HepG2 (cell line): ENCODE measurements around the gene ZNF605. TPM values are rescaled to one million over a fixed set of nuclear protein-coding genes. Genes with fewer than 3 reads are reported as not detected.

Source experiments
- MED1 ChIP-seq: sonication (generic); formaldehyde crosslinking; IDR thresholded peaks from 2 replicates; pipeline ENCODE4 v1.4.0; 2020; ENCODE audit warnings: missing genetic modification reagents
- SIN3B ChIP-seq: fragments of 150-350 bp; IDR thresholded peaks from 2 replicates; pipeline ENCODE4 v1.6.1; 2014; ENCODE audit warnings: low read length
- SNAI1 ChIP-seq: sonication (generic); formaldehyde crosslinking; IDR thresholded peaks from 2 replicates; pipeline ENCODE4 v1.5.0; 2020; ENCODE audit warnings: mild to moderate bottlenecking, missing genetic modification reagents, borderline replicate concordance
- SRSF1 ChIP-seq: fragments of 200-400 bp; formaldehyde crosslinking; optimal IDR thresholded peaks from 2 replicates; pipeline ENCODE3; 2017; ENCODE audit warnings: mild to moderate bottlenecking, low read depth, low read length, moderate library complexity
- ZHX2 ChIP-seq, 2 experiments: sonication (generic) in 1 of 2; formaldehyde crosslinking in 1 of 2; IDR thresholded peaks; 2 replicates each; pipeline versions ENCODE4 v1.6.1 to v1.9.0; 2014 to 2022; ENCODE audit warnings: antibody characterized with exemption in 1 of 2, borderline replicate concordance in 1 of 2, inconsistent platforms in 1 of 2, low read depth in 1 of 2, missing genetic modification reagents in 1 of 2
- ZNF180 ChIP-seq: sonication (generic); formaldehyde crosslinking; IDR thresholded peaks from 2 replicates; pipeline ENCODE4 v1.4.0; 2020; ENCODE audit warnings: low read depth, missing genetic modification reagents, borderline replicate concordance
- ZNF224 ChIP-seq: sonication (generic); formaldehyde crosslinking; IDR thresholded peaks from 2 replicates; pipeline ENCODE4 v1.5.0; 2020; ENCODE audit warnings: mild to moderate bottlenecking, missing genetic modification reagents
- ZNF362 ChIP-seq: sonication (generic); formaldehyde crosslinking; IDR thresholded peaks from 2 replicates; pipeline ENCODE4 v1.4.0; 2020; ENCODE audit warnings: missing genetic modification reagents, mild to moderate bottlenecking, borderline replicate concordance
- polyA plus RNA-seq, 8 experiments: library from polyadenylated mRNA; depleted of rRNA in 3 of 8; stranded (reverse) in 7 of 8; unstranded in 1 of 8; fragments of >200 nt; fragmentation: Illumina TruSeq in 4 of 8; extraction: Trizol in 4 of 8; gene quantifications; 2 replicates each; pipeline versions ENCODE4 v1.2.1 to v1.2.3, GENCODE V29; 2011 to 2016; ENCODE audit warnings: low read depth in 4 of 8, missing spikeins in 1 of 8, mixed read lengths in 1 of 8; ENCODE audit not compliant: insufficient read depth in 1 of 8
- total RNA-seq, 5 experiments: library from RNA; depleted of rRNA; stranded (reverse); fragments of >200 nt; fragmentation: Illumina TruSeq; extraction: Trizol; gene quantifications; 2 replicates each; pipeline ENCODE4 v1.2.3, GENCODE V29; 2016; ENCODE audit warnings: low read depth in 1 of 5
- TF ChIP-seq, protein P1 (sequence below): sonication (generic); formaldehyde crosslinking; IDR thresholded peaks from 2 replicates; pipeline ENCODE4 v1.4.0; 2020; ENCODE audit warnings: mild to moderate bottlenecking, missing genetic modification reagents
- TF ChIP-seq, protein P2 (sequence below): IDR thresholded peaks from 2 replicates; pipeline ENCODE4 v1.6.1; 2016; ENCODE audit warnings: missing compliant biosample characterization, missing genetic modification reagents, borderline replicate concordance
- TF ChIP-seq, protein P3 (sequence below): sonication (generic); formaldehyde crosslinking; IDR thresholded peaks from 2 replicates; pipeline ENCODE4 v1.4.0; 2020; ENCODE audit warnings: missing genetic modification reagents

The ZNF605 gene
- total and polyA plus RNA-seq, 2 of the 13 experiments (the other 11 are each of a cell fraction or from before 2014, with no cell fraction given), result 6.7 to 6.8 TPM

GRCh38 chr12:132956011-132956788, at the start of gene ZNF605 (continued):
- TF ChIP-seq, protein P1, sequence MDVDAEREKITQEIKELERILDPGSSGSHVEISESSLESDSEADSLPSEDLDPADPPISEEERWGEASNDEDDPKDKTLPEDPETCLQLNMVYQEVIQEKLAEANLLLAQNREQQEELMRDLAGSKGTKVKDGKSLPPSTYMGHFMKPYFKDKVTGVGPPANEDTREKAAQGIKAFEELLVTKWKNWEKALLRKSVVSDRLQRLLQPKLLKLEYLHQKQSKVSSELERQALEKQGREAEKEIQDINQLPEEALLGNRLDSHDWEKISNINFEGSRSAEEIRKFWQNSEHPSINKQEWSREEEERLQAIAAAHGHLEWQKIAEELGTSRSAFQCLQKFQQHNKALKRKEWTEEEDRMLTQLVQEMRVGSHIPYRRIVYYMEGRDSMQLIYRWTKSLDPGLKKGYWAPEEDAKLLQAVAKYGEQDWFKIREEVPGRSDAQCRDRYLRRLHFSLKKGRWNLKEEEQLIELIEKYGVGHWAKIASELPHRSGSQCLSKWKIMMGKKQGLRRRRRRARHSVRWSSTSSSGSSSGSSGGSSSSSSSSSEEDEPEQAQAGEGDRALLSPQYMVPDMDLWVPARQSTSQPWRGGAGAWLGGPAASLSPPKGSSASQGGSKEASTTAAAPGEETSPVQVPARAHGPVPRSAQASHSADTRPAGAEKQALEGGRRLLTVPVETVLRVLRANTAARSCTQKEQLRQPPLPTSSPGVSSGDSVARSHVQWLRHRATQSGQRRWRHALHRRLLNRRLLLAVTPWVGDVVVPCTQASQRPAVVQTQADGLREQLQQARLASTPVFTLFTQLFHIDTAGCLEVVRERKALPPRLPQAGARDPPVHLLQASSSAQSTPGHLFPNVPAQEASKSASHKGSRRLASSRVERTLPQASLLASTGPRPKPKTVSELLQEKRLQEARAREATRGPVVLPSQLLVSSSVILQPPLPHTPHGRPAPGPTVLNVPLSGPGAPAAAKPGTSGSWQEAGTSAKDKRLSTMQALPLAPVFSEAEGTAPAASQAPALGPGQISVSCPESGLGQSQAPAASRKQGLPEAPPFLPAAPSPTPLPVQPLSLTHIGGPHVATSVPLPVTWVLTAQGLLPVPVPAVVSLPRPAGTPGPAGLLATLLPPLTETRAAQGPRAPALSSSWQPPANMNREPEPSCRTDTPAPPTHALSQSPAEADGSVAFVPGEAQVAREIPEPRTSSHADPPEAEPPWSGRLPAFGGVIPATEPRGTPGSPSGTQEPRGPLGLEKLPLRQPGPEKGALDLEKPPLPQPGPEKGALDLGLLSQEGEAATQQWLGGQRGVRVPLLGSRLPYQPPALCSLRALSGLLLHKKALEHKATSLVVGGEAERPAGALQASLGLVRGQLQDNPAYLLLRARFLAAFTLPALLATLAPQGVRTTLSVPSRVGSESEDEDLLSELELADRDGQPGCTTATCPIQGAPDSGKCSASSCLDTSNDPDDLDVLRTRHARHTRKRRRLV, result no peak
- TF ChIP-seq, protein P2, sequence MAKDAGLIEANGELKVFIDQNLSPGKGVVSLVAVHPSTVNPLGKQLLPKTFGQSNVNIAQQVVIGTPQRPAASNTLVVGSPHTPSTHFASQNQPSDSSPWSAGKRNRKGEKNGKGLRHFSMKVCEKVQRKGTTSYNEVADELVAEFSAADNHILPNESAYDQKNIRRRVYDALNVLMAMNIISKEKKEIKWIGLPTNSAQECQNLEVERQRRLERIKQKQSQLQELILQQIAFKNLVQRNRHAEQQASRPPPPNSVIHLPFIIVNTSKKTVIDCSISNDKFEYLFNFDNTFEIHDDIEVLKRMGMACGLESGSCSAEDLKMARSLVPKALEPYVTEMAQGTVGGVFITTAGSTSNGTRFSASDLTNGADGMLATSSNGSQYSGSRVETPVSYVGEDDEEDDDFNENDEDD (CRISPR knock-in tag), result peak; percentile 67
- no peak for TF ChIP-seq ZHX2 (IDR thresholded peaks at IDR 0.05; ENCODE audit: low read depth)
- no peak for TF ChIP-seq ZHX2 (CRISPR knock-in tag; IDR thresholded peaks at IDR 0.05; ENCODE audit: borderline replicate concordance)
- TF ChIP-seq SRSF1, result no peak
- no peak for TF ChIP-seq SNAI1 (CRISPR knock-in tag)
- no peak for TF ChIP-seq ZNF180 (CRISPR knock-in tag)
- TF ChIP-seq ZNF224, result no peak
- TF ChIP-seq MED1 (CRISPR knock-in tag), result peak; percentile 53; the same call in 1 of the 2 replicates
- peak; percentile 40; the same call in 1 of the 2 replicates for TF ChIP-seq ZNF362 (CRISPR knock-in tag)
- TF ChIP-seq SIN3B, result no peak
- TF ChIP-seq, protein P3, sequence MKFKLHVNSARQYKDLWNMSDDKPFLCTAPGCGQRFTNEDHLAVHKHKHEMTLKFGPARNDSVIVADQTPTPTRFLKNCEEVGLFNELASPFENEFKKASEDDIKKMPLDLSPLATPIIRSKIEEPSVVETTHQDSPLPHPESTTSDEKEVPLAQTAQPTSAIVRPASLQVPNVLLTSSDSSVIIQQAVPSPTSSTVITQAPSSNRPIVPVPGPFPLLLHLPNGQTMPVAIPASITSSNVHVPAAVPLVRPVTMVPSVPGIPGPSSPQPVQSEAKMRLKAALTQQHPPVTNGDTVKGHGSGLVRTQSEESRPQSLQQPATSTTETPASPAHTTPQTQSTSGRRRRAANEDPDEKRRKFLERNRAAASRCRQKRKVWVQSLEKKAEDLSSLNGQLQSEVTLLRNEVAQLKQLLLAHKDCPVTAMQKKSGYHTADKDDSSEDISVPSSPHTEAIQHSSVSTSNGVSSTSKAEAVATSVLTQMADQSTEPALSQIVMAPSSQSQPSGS (CRISPR knock-in tag), result 0 out of 2 replicates have a peak, but pooled peaks have one; percentile 49
